NCI-H748 (cell line): ENCODE measurements around the gene CRK.
A peak's percentile ranks its signal among the peaks of the same experiment; 100 is the strongest.

Source experiments
- DNase-seq: peaks from one replicate; lab custom pipeline; 2025; ENCODE audit not compliant: unreplicated experiment; lab: John Stamatoyannopoulos, UW

Gene CRK

DNA sequence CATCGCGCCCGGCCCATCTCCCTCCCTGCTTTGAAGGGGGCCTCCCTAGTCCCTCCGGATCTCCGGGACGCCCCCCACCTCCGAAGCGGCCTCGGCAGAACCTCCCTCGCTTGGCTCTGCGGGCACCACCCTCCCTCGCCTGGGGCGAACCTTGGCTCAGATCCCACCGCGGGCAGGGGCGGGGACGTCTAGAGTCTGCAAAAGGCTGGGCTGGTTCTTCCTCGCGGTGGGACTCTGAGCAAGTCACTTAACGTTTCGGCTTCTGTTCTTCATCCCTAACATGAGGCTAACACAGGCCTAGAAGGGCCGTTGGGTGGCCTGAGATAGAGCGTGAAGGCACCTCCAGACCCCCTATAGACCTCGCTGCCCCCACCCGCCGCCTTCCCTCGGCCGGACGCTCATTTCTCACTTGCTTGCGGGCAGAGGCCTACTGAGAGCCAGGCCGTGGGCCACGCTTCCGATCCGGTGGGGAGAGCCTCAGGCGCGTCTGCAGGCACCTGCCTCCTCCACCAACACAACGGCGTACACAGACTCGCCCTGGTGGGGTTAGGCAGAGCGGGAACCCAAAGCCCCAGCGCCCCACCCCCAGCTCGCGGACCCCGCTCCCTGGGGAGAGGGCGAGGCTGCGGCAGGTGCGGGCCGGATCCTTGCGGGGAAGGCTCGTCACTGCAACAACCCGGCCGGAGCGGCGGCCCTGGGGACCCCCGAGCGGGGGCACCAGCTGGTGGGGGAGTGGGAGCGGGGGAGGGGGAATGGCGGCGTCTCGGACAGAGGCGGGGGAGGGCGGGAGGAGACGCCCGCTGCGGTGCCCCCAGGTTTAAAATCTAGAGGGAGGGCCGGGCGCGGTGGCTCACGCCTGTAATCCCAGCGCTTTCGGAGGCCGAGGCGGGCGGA is 31.0 kb upstream of the CRK start:
- DNase-seq = peak; percentile 82

DNA sequence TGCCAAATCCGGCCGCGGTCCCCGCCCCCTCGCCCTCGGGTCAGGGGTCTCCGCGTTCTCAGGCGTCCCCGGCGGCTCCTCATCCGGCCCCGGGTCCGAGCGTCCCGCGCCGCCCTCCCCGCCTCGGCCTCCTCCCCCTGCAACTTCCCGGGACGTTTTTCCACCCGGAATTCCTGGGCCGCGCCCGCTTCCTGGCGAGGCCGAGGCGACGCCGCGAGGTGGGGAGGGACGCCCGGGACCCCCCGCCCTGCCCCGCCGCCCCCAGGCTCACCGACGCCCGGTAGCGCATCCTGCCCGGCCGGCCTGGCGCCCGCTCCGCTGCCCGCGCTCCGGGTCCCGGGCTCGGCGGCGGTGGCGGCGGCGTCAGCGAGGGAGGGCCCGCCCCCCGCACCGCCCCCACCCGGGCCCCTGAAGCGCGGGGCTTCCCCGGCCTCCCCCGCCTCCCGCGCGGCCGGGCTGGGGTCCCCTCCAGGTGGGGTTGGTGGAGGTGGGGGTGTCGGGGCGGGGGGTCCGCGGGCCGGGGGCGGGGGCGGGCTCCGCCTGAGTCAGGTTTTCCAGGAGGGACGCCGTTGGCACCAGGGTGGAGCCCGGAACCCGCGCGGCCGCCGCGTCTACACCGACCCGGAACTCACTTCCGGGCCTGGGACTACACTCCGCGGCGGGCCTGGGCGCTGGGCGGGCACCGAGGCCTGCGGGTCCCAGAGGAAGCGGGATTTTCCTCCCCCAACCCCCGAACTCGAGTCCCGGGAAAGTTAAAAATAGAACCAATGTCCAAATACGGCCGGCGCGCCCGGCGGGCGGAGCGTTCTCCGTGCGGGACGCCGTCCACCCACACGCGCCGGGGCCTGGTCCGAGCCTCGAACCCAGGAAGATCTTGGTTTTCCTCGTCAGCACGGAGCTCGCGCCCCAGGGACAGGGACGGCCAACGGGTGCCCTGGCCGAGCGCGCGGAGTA is 29.7 kb upstream of the CRK start:
- peak; percentile 62 for DNase-seq

DNA sequence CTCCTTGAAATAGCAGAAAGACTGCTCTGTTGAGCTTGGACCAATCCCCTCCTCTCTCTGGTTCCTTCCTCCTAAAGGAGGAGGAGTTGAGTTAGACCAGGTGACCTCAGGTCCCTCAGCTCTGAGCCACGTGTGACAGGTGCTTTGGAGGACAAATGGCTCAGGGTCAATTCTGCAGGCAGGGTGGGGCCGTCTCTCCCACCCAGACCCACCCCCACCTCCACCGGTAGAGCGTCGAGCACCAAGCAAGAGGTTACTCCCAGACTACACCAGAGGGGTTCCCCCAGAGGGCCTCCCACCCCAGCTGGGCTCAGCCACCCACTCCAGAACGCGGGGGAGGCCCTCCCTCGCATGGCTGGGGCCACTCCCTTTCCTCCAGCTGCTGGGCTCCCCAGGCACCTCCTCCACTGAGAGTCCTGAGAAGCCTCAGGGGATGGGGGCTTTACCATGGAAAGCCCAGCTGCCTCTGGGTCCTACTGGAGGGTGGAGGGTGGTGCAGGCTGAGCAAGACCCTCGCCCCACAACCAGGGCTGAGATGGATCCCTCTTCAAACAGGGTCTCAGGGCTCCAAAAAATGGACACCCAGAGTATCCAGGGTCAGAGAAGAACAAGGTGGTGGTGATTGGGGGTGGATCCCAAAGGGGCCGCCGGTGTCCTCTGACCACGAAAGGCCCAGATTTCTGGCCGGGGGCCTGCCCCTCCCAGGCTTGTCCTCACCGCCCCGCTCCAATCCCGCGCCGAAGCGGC is 28.8 kb upstream of the CRK start:
- peak; percentile 81 for DNase-seq

DNA sequence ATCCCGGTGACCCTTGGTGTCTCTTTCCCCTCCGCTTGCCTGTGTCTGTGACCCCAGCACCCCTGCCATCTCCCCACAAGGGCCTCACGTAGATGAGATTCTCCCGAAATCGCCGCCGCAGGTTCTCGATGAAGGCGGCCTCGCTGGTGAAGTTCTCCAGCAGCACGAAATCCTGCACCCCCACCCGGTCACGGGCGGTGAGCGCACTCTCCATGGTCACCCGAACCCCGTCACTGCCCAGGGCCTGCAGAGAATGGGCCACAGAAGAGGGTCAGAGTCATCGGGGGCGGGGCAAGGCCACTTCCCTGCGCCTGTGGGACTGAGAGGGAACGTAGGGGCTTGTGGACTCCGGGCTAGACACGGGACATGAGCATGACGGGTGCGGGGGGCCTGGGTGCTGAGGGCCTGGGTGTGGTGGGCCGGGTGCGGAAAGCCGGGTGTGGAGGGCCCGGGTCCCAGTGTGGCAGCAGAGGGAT is 28.1 kb upstream of the CRK start:
- no peak for DNase-seq

DNA sequence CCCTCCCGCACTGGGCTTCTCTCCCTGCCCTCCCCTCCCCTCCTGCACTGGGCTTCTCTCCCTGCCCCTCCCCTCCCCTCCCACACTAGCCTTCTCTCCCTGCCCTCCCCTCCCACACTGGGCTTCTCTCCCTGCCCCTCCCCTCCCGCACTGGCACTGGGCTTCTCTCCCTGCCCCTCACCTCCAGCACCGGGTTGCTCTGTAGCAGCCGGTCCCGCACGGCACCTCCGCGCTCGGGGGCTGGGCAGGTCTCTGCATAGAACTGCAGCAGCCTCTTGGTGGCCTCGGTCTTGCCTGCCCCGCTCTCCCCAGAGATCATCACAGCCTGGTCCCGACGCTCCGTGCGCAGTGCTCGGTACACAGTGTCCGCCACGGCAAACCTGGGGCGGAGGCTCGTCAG is 26.6 kb upstream of the CRK start:
- DNase-seq = no peak

DNA sequence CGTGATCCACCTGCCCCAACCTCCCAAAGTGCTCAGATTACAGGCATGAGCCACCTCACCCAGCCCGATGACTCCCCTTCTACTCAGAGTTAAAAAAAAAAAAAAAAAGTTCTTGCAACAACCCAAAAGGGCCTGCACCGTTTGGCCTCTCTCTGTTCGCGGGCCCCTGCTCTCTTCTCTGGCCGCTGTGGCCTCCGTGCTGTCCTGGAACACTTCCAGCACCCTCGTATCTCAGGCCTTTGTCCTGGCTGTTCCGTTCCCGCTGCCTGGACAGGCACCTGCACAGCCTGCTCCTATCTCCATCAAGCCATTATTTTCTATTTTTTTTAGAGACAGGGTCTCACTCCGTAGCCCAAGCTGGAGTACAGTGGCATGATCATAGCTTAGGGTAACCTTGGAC is 25.7 kb upstream of the CRK start:
- no peak for DNase-seq

DNA sequence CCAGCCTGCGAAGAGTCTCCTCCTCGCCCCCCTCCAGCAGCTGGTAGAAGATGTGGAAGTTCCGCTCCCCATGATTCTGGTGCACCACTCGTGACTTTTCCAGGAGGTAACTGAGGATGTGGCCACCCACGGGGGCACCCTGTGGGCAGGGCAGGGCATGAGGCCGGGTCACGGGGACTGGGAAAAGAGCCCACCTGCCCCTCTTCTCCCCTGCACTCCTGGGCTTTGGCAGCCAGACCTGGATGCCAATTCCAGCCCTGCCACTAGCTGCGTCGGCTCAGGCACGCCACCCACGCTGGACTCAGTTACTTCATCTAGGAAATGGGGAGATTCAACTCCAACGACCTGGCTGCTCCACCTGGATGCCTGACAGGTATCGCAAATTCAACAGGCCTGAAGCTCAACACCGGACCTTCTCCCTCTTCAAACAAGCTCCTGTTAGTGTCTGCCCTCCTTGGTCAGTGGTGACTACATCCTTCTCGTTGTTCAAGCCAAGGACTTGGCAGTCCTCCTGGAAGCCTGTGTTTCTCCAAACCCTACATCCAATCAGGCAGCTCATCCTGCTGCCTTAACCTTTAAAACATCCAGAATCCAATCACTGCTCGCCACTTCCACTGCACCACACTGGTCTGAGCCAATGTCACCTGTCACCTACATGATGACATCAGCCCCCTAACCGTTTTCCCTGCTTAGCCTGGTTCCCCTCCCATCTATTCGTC is 24.9 kb upstream of the CRK start:
- no peak for DNase-seq

DNA sequence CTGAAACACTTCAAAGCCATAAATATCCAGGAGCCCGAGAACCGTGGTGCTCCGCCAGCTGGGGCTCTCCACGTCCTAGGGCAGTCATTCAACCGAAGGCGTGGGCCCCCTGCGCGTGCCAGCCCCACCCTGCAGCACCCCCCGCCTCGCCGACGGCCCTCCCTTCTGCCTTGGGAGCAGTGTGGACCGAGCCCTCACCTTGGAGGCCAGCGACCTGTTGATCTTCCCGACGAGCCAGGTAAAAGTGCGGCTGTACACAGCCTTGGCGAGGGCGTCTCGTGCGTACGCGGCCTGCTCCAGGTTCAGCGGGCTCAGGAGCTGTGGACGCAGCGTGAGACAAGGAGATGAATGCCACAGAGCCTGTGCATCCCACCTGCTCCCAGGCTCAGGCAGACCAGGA is 22.4 kb upstream of the CRK start:
- DNase-seq = no peak

DNA sequence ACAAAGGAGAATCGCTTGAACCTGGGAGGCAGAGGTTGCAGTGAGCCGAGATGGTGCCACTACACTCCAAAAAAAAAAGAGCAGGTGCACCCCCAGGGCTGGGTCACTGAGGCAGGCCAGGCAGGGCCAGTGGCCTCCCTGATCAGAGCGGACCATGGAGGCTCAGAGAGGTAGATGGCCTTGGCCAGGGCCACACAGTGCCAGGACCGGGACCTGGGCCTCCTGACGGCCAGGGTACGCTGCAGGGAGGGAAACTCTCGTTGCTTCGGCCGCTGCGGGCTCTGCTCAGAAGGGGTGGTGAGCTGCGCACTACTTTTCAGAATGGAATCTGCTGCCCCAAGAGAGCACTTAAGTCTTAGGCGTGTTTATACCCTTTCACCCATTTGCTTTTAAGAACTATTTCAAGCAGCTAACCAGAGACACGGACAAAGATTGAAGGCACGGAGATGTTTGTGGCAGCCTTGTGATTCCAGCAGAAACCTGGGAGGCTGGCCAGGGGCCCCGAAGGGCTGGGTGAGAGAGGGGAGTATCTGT is 19.4 kb upstream of the CRK start:
- DNase-seq = no peak

DNA sequence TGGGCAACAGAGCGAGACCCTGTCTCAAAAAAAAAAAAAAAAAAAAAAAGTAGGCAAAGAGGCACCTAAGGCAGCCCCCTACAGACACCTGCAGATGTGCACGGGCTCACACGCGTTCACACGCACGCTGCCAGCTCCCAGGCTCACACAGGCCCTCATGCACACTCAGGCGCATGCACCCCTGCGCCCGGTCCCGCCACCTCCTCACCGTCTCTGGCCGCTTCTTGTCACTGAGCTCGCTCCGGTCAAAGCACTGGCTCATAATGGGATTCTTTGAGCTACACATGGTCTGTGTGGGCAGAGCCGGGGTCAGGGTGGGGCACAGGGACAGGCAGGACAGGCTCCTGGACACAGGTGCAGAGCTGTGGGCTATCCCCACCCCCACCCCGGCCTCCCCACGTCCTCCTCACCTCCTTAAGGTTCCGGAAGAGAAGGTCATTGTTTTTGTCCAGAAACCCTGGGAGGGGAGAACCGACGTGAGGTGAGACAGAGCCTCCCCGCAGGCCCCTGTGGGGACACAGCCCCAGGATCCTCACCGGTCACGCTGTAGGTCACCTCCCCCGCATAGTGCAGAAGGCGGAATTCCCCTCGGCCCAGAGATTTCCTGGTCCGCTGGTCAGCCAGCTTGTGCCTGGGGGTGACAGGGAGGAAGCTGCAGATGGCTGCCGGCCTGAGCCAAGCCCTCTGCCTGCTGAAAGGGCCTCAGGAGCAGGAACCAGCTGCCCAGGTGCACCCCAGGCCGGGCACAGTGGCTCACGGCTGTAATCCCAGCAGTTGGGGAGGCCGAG is 18.6 kb upstream of the CRK start:
- no peak for DNase-seq

DNA sequence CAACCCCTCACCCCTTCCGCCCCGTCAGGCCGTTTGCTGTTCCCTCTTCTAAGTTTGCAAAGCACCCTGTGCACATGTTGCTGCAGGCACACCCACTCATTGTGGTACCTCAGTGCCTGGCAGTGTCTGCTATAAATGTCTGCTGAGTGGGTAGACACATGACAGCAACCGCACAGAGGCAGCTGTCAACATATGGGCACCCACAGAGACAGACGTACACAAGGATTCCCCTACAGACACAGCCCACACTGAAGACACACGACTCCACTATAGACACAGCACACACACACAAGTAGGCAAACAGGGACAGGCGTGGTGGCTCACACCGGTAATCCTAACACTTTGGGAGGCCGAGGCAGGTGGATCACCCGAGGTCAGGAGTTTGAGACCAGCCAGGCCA is 17.8 kb upstream of the CRK start:
- no peak for DNase-seq

DNA sequence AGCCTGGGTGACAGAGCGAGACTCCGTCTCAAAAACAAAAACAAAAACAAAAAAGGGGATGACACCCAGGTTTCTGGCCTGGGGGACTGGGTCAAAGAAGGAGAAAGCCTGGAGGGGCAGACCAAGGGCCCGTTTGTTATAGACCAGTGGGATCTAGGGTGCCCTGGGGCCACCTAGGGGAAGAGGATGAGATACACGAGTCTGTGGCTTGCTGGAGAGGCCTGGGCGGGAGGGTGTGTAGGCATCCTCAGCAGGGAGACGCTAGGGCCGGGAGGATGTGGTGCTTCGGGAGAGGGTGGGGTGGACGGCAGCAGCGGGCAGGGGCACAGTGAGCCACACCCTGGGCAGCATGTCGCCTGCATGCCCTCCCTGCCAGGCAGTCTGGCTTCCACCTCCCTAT is 17.1 kb upstream of the CRK start:
- no peak for DNase-seq

DNA sequence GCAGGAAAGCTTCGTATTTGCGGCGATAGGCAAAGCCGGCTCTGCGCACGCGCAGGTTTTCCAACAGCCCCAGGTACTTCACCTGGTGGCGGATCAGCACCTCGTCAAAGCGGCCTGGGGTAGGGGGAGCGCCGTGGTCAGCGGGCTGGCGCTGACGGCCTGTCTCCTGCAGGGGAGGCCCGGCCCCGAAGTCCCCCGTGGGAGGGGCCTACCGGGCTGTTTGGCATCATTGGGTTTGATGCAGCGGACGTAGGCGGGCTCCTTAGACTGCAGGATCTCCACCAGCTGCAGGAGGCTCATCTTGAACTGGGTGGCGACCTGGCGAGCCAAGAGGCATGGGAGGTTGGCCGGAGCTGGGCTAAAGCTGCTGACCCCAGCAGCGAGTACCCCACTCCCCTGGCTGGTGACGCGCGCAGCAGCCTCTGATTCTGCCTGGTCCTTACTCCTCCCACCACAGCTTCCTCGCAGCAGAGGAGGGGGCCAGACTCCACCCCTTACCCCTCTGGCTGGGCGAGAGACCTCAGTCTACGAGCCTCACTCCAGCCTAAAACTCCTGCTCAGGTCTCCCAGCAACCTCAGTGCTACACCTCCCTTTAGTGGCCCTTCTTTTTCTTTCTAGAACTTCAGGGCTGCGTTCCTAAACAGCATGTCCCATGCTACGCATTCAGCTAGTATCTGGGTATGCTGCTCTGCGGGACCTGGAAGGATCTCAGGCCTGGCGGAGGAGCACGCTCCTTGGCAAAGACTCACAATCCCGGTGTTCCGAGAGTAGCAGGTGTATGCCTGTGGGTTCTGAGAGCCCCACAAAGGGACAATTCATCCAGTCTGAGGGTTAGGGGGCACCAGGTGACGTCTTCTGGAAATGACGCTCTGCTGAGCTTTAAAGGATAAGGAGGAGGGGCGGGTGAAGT is 16.1 kb upstream of the CRK start:
- no peak for DNase-seq

DNA sequence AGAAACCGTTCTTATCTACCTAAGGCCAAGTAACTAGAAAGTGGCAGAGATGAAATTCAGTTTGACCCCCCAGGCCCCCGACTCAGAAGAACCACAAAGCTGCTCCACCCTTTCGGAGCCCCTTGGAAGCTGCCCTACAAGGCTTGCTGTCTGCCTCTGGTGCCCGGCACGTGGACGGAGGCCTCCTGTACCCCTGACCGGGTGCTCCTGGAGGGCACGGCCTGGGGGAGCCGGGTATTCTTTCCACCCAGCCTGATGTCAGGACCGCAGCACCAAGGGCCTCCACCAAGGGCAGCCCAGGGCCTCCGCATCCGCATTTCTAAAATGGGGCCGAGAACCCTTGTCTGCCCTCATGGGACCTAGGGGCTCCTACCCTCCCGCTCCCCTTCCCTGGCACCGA is 15.5 kb upstream of the CRK start:
- DNase-seq = no peak

DNA sequence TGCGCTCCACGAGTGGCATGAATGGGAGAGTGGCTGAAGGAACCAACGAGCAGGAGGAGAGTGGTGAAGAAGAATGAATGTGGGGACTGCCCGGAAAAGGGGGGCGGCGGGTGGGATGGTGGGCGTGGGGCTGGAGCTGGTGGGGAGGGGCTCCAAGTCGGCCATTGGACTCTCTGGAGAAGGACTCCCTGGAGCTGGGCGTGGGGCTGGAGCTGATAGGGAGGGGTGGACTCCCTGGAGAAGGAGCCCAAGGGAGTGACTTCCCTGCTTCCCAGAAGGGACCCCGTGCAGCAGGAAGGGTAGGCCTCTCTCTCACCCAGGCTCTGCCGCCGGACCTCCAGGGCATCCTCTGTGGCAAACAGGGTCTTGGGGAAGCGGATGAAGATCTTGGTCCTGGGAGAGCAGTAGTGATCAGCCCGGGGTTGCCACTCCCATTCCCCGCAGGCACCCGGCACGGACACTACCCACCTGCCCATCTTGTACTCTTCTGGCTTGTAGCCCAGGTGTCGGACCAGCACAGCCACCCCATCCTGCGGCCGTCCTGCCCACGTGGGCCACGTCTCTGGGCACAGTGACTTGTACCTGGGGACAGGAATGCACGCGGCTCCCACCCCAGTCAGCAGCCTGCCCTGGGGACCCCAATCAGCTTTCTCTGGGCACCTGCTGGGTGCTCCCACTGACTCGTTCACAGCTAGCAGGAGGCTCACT is 14.9 kb upstream of the CRK start:
- DNase-seq = no peak

DNA sequence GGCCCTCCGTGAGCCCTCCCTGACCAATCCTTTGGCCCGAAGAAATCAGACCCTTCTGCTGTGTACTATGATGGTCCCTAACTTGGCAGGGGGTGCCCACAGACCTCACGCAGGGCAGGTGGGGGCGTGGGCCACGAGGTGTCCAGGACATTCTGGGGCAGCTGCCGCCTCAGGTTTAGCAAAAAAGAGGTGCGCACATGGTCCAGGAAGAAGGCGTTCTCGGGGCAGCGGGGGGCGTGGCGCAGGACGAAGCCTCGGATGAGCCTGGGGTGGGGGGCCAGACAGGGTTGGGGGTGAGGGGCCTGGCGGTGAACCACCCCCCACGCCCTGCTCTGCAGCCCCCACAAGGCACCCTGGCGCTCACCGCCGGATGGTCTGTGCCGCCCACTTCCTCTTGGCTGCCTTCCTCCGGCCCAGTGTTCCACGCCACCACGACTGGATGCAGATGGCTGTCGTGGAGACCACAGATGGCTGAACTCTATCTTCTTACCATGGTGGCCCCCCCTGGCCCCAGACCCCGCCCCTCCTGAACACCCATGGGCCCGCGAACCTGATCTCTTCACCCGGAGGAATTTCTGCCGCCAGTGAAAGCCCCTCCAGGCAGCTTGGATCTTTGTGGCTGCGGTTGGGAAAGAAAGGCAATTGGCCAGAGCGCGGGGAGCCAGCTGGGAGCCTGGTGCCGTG is 14.2 kb upstream of the CRK start:
- no peak for DNase-seq

DNA sequence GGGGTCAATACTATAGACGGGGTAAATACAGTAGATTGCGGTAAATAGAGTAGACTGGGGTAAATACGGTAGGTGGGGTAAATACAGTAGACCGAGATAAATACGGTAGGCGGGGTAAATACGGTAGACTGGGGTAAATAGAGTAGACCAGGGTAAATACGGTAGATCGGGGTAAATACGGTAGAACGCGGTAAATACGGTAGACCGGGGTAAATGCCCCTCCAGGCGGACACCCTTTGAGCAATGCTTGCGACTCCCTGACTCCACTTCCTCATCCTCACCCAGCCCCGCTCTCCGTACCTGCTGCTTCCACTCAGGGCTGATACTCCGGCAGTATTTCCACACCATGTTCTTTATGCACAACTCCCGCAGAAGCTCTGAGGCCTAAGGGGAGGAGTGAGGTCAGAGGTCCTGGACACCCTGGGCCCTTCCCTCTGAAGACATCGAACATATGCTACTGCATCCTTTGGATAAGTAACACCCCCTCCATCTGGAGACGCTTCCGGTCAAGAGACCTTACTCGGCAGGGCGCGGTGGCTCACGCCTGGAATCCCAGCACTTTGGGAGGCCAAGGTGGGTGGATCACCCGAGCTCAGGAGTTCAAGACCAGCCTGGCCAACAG is 13.3 kb upstream of the CRK start:
- no peak for DNase-seq
